NCI-H510A treated with DMSO at 0.1 percent for 48 hours (cell line): Measurements from ENCODE around the gene TRIM27.
"Not testable (repeated sequence)": the region's sequence is repeated elsewhere in the genome, so short reads cannot be mapped to it uniquely, and the experiment has no call there.

Experiments
- DNase-seq: peaks from one replicate; lab custom pipeline; 2025; lab: John Stamatoyannopoulos, UW

The TRIM27 gene

DNA sequence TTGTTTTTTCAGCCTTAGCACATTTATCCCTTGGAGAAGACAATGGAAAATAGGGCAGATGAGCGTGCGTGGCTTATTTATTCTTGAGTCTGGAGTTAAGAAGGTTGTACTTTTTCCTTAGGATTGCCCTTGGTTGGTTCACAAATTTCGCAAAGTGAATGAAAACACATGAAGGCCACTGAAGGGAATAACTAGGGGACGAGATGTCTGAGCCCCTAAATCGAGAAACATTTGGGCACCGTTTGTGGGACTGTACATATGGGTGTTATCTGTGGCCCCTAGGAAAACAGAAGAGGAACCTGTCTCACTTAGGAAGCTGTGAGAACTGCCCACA is 19.4 kb upstream of the TRIM27 start:
- DNase-seq: no peak

DNA sequence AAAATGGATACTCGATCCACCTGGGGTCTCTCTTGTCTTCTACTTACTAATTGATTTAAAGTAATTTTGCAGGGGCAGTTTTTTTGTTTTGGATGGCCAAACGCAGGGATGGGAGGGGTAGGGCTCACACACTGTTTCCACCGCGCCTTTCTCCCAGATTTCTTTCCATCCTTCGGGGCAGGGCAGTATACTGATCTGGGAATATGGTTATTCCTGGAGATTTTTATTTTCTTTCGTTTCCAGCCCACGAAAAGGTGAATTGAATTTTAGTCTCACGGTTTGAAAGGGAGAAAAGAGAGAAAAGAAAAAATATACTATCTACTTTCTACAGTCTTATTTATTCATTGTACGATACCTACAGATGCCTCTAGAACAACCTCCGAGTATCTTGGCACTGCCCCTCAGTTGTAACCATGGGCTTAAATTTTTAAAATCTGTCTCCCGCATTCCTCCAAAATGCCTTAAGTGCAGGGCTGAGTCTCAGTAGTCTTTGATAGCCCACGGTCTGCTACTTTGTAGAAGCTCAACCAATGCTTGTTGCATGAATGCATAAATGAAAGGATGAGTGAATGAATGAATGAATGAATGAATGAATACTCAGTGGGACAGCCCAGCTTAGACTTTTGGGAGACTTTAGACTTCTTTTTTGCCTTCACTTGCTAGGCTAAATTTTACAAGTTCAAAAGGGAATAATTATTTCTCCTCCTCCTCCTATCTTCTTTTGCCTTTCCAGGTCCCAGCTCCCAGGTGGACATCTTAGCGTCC is 18.1 kb upstream of the TRIM27 start:
- DNase-seq: no peak

DNA sequence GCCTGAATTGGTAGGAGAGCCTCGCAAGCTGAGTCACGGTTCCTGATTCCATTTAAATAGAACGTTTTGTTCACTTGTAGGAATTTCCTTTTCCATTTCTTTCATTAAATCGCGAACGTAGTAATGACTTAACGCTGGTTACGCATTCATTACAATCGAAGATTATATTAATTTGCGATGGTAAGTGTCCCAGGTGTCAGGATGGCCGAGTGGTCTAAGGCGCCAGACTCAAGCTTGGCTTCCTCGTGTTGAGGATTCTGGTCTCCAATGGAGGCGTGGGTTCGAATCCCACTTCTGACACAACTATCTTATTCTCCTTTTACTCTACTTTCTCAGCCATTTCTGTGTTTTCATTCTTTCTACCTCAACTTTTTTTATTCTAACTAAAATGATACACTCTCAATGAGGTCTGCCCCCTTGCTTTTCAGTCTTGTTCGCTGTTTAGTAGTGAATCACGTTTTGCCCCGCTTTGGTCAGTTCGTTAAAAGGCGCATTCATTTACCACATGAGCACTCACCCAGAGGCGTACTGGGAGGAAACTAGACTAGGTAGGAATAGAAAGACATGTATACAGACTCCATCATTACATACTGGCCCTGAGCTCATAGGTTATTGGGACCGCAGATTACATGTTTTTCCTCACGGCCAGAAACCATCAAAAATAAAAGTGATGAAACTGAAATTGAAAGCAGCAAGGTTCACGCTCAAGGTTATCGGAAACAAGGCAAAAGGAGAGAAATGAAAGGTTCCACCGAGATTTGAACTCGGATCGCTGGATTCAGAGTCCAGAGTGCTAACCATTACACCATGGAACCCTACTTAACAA is 17.3 kb upstream of the TRIM27 start:
- DNase-seq: peak; percentile 92

DNA sequence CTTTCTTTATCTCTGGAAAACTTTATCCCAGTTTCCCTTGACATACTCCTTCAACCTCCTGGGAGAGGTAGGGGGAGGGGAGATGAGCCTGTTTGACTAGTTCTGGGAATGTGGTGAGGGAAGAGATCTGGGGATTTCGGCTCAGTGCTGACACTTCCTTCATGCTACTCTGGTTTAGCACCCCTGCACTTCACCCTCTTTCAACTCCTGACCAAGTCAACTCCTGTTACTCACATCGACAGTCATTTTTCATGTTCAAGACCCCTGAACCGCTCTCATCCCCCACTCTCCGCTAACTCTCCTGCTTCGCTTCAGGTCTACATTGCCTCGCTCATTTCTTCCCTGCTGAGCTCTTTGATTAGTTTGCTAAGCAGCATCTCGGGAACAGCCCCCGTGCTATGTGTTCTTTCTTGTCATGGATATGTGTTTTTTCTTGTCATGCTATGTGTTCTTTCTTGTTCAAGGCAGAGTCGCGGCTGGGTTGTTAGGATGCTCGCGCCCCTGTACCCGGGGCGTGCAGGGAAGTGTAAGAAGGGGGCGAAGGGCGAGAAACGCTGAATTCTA is 16.6 kb upstream of the TRIM27 start:
- DNase-seq: peak; percentile 75

DNA sequence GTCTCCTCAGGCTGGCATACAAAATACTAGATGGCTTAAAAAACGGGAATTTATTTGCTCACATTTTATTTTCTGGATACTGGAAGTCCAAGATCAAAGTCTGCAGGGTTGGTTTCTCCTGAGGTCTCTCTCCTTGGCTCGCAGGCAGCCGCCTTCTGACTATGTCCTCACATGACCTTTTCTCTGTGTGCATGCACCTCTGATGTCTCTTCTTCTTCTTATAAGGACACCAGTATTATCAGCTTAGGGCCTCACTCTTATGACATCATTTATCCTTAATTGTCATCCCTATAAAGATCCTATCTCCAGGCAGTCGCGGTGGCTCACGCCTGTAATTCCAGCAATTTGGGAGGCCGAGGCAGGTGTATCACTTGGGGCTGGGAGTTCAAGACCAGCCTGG is 9.3 kb upstream of the TRIM27 start:
- DNase-seq: no peak

DNA sequence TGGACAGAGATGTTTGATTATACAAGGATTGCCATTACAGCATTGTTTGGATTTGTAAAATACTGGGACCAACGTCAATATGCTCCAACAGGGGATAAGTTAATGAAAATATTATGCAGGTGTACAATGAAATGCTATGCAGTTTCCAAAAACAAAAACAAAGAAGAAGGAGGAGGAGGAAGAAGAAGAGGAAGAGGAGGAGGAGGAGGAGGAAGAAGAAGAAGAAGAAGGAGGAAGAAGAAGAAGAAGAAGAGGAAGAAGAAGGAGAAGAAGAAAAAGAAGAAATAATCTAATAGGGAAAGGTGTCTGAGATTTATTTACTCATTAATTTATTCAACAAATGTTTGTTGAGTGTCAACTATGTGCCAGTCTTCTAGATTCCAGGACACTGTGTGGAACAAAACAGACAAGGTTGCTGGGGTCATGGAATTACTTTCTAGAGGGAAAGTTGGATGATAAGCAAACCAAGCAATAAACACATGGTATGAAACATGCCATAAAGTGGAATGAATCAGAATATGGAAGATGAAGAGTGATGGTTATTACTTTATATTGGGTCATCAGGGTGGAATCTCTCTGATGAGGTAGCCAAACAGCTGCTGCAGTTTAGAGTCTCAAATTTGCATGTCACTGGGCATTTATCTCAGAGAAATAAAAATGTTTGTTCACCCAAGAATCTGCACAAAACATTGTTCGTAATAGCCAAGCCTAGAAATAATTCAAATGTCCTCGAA is 6.3 kb upstream of the TRIM27 start:
- DNase-seq: no peak

DNA sequence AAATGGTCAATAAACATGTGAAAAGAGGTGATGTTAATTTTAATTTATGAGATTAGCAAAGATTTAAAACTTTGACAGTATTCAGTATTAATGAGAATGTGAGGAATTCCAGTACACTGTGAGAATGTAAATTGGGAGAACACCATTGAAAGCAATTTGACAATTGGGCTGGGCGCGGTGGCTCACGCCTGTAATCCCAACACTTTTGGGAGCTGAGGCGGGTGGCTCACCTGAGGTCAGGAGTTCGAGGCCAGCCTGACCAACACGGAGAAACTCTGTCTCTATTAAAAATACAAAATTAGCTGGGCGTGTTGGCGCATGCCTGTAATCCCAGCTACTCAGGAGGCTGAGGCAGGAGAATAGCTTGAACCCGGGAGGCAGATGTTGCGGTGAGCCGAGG is 5.6 kb upstream of the TRIM27 start:
- DNase-seq: not testable (repeated sequence)

DNA sequence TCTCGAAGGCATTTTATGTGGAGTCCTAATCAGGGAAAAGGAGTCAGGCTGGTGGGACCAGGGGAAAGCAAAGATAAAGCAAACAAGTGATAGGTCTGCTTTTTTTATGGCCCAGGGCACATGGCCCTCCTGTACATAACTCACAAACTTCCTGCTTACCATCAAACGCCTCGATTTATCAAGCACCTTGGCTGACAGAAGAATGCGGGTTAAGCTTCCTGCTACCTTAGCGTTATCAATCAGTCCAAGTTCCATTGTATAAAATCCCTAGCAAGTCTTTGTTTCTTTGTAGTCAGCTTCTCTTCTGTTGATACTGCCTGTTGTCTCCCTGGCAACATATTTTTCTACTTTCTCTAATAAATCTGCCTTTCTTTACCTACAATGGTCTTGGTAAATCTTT is 4.1 kb upstream of the TRIM27 start:
- no peak for DNase-seq

DNA sequence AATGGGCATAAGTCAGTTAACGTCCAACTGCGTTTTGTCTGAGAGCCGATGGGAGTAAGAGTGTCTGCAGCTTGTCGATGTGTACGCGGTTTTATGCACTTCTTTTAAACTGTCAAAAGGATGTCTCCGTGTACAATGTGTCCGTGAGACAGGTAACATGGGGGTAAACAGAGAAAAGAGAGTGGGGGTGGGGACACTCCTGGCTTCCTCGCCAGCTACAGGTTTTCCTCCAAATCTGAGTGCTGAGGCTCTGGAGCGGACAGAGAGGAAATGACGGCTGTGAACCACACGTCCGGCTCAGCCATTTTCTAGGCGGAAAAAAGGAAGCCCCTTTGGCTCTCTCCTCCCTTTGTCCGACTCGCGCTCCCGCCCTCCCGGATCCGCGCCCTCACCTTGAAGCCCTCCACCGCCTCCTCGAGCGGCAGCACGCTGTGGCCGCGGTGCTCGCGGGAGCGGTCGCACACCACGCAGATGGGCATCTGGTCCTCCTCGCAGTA is 916 bp downstream of the TRIM27 start:
- no peak for DNase-seq

DNA sequence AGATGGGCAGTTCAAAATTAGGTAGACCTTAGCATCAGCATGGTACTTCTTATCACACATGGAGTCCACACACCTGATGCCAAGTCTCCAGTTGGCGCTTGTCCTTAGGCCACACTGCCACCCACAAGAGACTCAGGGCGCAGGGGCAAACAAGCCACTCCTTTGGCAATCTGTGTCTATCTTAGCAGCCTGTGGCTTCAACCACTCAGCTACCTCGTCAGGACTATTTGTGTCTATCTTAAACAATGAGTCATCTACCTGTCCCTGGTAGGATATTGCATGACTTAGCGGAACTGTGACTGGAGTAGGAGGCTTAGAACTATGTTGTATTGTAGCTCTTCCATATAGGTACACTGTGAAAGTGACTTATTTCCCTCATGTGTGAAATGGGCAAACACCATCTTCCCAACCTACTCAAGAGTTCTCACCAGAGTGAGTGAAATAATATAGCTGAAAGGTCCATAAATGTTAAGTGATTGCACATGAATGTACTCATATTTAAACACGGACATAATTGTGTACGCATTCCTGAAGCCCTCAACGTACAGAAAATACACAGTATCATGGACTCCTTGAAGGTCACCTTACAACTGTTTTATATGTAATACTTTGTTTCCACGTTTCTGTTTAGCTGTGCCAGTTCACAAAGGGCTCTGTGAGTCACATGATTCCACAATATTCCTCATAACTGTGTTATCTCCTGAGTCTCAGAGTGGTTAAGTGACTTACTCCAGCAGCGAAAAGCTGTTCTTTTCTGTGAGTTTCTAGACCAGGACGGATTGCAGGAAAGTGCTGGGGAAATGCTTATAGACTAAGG is 1.6 kb downstream of the TRIM27 start:
- DNase-seq: no peak

DNA sequence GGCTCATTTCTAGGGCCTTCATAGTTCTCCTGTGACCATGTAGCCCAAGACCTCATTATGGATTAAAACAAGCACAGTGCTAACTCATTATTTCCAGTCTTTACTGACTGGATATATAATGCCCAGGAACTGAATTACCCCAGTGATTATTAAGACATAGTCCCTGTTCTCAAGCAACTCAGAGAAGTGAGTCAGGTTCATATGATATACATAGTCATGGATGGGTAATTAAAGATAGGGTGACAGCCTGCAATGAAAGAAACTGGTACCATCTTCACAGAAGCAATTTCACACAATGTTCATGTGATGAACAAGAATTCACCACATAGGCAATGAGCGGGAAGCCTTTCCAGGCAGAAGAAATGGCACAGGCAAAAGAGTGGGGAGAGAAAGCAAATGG is 3.5 kb downstream of the TRIM27 start:
- no peak for DNase-seq

DNA sequence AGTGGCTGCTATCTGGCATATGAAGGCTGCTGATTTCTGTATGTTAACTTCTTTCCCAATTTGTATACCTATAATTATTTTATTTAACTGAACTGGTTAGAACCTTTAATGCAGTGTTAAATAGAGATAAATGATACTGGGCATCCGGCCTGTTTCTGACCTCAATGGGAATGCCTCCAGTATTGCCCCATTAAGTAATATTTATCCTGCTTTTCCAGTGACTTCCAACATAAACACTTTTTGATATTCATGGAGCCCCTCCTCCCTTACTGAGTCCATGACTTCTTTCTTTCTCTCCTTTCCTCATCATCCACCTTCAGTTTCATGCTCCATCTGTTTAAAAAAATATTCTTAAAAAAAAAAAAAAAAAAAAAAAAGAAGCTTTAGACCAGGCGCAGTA is 8.8 kb downstream of the TRIM27 start:
- DNase-seq: no peak

DNA sequence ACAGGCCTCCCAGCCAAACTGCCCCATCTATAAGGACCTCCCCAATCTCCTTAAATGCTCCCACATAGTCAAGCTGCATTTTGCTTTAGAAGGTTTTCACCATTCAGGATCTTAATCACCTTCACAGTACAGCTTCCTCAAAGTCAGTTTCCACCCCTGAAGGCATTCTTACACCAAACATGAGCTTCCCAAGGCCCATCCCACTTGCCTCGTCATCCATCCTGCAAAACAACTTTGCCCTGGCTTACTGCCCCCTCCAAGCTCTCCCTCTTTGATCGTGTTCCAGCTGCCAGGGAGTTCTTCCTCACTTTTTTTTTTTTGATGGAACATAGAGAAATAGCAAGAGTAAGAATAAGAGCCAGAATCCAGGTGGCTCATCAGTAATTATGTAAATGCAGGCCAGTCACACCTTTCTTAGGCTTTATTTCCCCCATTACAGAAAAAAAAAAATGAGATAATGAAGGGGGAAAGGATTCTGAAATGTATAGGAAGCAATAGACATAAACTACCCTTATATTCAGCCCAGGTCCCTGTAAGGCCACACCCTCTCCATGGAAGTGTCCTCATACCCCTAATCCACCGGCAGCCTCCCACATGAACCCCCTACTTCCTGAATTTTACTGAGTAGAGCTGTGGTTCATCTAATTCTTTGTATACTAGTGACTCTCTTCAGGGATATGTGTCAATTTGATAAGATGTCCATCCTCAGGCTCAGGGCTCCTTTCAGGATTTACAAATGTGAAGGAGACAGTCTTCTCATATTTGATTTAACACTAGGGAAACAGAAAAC is 12.7 kb downstream of the TRIM27 start:
- DNase-seq: no peak

DNA sequence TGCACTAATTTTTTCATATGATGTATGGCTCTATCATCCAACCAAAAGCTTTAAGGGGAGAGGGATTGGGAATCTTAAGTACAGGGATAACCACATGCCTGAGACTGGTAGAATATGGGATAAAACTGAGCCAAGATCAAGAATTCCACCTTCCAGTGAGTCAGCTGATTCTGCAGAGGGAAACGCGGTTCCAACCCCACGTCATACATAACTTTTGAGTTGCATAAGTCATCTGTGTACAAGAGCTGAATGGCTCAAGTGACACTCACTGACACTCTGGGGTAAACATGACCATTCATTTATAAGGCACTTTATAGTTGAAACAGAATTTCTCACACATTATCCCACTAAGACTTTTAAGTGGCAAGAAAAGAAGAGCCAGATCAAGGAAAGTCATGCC is 16.4 kb downstream of the TRIM27 start:
- no peak for DNase-seq

DNA sequence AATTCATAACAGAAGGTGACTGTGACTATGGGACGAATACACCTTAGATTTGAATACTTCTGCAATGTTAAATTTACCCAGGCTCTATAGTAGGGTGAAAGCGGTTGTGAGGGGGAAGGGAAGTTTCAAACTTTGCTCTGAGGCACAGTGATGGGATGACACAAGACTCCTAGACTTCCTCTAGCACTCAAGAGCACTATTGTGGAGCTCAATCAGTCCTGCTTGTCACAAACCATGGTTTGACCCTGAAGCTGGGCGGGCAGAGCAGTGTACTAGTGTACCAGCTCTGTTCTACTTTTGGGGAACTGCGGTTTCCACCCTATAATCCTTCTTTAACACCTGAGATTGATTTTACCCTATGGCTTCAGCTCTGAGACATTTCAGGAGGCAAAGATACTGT is 17.1 kb downstream of the TRIM27 start:
- no peak for DNase-seq

DNA sequence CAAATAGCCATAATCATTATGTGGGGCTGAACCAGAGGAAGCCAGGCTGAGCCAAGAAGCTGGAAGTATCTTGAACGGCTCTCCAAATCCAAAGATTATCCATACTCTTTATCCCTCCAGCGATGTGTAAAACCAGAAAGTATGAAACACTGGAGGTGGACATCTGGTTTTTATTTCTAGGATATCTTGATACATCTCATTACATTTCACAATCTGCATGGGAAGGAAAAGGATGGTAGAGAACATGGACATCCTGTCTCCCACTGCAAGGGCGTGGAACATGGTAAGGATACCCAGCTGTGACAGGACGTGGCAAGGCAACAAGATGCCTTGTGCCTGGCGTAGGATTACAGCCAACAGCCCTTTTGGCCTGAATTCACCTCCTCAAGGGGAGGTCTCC is 20.1 kb downstream of the TRIM27 start:
- DNase-seq: no peak

DNA sequence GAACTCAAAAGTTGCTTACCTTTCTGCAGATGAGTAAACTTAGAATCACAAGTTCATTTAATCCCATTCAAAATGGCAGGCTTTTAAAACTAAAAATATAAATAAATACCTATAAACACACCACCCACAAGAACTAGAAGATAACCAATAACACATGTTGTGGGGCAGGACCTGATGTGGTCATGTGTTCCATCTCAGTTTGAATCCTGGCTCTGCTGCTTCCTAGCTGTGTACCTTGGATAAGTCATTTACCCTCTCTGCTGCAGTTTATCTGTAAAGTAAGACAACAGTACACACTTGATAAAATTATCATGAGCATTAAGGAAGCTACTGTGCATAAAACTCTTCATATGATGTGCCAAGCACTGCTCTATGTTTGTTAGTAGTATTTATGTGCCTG is 22.0 kb downstream of the TRIM27 start:
- DNase-seq: no peak

DNA sequence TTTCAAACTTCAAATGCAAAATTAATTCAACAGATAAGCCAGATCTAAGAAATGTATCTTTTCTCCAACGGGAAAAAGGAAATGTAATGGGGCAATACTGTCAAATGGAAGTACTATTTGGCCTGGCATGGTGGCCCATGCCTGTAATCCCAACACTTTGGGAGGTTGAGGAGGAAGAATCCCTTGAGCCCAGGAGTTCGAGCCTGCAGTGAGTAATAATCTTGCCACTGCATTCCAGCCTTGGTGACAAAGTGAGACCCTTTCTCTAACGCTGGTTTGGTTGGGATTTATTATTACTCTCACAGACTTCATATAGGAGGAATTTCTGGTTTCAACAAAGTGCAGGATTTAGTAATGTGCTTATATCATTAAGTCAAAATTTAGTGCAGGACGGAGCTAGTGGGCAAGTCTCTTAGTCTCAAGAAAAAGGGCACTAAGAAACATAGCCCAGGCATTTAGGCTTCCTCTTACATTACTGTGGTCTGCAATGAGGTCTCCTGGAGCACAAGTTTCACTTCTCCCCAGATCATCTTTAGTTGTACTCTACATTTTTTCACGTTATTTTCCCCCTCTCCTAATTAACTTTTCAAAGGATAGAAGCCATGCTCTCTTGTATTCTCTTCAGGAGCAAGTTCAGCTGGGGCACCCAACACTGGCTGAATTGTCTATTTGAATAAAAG is 23.1 kb downstream of the TRIM27 start:
- DNase-seq: no peak

DNA sequence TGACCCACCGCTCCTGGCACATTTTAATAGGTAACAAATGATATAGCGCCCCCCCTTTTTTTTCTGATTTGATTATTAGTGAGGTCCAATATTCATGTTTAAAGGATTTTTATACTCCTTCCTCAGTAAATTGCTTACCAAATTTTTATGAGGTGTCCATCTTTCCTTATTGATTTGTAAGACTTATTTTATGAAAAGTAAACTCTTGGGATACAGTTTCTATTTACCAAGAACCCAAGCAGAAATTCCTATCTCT is 25.1 kb downstream of the TRIM27 start:
- no peak for DNase-seq

DNA sequence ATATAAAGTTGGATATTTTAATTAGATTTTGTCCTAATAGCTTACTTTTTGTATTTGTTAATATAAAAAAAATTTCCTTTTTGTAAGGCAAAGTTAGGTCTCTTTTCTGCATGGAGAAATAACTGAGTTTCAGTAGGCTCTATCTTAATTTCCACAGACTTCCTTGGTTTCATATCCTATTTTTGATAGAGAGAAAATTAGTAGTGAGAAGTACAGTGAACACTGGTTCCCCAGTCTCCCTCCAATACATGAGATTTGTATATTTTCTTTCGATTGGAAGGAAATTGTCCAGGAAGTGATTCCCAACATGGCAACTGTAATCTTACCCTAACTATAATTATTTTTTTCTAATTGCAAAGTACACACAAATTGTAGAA is 26.4 kb downstream of the TRIM27 start:
- no peak for DNase-seq
